ENCODE data around the gene RNASE13. TPM values are rescaled to one million over a fixed set of nuclear protein-coding genes. Genes with fewer than 3 reads are reported as not detected.

Gene RNASE13
- total RNA-seq, result not detected in 2 replicates

DNA sequence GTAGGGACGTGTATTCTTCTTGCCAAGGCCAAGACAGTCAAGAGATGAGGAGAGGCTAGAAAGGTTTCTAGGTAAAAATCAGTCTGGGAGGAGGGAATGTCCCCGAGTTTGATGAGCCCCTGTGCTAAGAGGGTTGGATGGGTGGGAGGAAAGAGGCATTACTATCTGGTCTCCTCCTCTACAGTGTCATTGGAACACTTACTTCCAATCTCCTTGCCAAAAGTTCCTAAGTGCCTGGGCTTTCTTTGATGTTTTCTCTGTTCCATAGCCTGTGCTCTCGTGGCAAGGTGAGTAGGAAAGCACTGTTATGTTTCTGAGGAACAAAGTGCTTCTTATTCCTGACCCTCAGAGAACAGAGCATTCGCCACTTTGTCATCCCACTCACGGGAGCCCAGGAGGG, at the start of gene RNASE13:
TSS of gene RNASE13 (minus strand) at position 101 of the 400 bp plus-strand sequence. CDS start 519 bp downstream, outside the sequence.
- DNase-seq (ENCODE audit: low read depth, low spot score), result no peak

DNA sequence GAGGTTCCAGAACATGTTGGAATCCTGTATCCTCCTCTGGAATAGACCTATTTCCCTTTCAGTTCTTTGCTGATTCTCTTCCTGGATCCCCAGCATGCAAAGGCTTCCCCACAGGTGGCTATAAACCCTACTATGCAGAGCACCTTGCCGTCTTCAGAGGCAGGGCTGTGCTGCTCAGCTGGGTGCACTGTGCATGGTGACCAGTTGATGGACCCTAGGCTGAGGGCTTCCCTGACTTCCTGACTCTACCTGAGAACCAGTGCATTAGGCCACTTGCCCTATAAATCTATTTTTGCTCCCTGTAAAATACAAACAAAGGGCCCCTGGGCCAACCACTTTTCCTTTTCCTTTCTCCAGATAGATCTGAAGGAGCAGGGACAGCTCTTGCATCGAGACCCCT, 49.8 kb upstream of the RNASE13 start:
- DNase-seq (ENCODE audit: low read depth, low spot score), result no peak

- DNase-seq (ENCODE audit: low read depth, low spot score), result no peak
Observed at GRCh38 chr14:21083565-21084325, 49.1 kb upstream of the RNASE13 start.

- DNase-seq (ENCODE audit: low read depth, low spot score), result no peak
Observed at GRCh38 chr14:21081521-21082142, 47.0 kb upstream of the RNASE13 start.

DNA sequence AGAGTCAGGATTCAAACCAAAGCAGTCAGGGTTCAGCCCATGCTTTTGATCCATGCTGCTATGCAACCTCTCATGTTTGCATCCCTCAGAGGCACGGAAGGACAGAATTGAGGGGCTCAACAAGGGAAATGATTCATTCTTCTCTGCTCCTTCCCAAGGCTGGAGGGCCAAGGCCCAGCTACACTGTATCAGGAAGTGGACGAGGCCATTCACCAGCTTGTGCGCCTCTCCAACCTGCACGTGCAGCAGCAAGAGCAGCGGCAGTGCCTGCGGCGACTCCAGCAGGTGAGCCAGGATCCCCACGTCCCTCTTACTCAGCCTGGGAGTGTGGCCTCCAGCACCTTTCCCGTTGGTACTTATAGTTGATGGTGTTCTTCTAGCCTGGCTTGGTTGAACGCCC, 44.1 kb upstream of the RNASE13 start:
- DNase-seq (ENCODE audit: low read depth, low spot score), result no peak

DNA sequence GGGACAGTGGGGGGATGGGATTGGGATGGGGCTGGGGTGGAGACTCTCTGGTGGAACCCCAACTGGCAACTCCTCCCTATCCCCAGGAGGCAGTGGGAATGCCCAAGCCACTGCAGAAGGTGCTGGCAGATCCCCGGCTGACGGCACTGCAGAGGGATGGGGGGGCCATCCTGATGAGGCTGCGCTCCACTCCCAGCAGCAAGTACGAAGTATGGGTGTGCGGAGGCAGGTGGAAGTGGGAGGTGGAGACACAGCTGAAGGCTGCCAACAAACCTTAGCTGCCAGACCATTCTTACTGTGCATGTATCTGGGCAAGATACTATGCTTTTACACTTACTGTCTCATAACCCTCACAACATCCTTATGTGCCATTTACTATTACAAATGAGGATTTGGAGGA, 43.7 kb upstream of the RNASE13 start:
- DNase-seq (ENCODE audit: low read depth, low spot score), result no peak

GRCh38 chr14:21077672-21078071, 43.1 kb upstream of the RNASE13 start:
- DNase-seq (ENCODE audit: low read depth, low spot score), result no peak

DNA sequence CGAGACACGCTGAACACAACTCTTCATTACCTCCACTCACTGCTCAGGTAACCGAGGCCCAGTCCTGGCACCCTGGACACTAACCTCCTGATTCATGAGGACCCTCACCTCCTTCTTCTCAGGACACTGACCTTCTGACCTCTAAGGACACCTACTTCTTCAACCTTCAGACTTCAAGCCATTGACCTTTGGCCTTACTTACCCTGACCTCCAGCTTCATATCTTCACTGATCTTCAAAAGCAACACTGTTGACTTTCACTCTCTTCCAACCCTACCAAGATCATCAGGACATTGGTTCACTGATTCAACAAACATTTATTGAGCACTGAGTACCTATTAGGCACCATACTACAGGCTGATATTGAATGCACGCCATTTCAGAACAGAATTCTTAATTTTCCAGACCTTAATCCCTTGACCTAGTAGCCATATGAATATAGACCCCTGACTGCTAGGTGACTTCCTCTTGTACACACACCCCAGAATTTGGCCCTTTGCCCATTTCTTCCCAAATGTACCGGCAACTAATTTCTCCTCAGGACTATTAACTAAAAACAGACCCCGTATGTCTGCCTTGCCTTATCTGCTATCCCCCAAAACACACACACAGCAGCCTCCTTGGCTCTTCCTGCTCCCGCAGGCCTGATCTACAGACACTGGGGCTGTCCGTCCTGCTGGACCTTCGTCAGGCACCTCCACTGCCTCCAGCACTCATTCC, 41.3 kb upstream of the RNASE13 start:
- no peak for DNase-seq (ENCODE audit: low read depth, low spot score)

DNA sequence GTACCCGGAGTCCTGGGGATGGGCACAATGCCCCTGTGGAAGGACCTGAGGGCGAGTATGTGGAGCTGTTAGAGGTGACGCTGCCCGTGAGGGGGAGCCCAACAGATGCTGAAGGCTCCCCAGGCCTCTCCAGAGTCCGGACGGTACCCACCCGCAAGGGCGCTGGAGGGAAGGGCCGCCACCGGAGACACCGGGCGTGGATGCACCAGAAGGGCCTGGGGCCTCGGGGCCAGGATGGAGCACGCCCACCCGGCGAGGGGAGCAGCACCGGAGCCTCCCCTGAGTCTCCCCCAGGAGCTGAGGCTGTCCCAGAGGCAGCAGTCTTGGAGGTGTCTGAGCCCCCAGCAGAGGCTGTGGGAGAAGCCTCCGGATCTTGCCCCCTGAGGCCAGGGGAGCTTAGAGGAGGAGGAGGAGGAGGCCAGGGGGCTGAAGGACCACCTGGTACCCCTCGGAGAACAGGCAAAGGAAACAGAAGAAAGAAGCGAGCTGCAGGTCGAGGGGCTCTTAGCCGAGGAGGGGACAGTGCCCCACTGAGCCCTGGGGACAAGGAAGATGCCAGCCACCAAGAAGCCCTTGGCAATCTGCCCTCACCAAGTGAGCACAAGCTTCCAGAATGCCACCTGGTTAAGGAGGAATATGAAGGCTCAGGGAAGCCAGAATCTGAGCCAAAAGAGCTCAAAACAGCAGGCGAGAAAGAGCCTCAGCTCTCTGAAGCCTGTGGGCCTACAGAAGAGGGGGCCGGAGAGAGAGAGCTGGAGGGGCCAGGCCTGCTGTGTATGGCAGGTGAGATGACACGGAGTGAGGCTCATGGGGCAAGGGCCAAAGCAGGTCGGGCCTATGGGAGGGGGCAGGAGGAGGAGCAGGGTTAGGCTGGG, 40.0 kb upstream of the RNASE13 start:
- DNase-seq (ENCODE audit: low read depth, low spot score), result no peak

GRCh38 chr14:21073921-21074320, 39.3 kb upstream of the RNASE13 start:
- DNase-seq (ENCODE audit: low read depth, low spot score), result no peak

DNA sequence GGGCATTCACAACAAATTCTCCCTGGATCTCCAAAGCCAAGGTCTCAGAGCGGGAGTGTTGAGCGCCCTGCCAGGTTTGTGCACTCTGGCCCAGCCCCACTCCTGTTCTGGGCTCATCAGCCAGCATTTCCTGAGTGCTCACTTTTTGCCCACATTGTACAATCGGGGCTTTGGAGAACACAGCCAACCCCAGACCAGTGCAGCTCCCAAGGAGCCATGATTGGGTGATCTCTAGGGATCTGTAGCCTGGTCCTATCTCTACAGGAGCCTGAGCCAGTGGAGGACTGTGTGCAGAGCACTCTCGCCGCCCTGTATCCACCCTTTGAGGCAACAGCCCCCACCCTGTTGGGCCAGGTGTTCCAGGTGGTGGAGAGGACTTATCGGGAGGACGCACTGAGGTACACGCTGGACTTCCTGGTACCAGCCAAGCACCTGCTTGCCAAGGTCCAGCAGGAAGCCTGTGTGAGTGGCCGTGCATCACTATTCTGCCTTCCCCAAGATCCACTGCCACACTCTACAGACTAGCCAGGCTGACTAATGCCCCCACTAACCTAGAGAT, 38.3 kb upstream of the RNASE13 start:
- no peak for DNase-seq (ENCODE audit: low read depth, low spot score)

DNA sequence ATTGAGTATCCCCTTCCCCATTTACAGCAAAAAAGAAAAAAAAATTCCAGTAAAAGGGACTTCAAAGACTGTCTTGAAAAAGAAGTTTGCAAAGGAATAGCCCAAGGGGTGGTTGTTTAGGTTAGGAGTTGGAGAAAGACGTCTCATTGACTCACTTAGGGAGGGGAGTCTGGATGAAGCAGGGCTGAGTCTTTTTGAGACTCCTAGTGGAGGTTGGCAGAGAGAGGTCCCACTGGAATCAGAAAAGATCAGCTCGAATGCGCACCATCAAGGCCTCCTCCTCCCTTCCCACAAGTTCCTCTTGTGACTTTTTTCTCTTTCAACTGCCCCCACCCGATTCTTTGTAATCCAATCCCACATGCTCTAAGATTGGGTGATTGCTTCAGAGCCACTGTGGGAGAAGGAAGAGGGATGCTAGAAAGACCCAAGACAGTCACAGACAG, 37.4 kb upstream of the RNASE13 start:
- no peak for DNase-seq (ENCODE audit: low read depth, low spot score)

DNA sequence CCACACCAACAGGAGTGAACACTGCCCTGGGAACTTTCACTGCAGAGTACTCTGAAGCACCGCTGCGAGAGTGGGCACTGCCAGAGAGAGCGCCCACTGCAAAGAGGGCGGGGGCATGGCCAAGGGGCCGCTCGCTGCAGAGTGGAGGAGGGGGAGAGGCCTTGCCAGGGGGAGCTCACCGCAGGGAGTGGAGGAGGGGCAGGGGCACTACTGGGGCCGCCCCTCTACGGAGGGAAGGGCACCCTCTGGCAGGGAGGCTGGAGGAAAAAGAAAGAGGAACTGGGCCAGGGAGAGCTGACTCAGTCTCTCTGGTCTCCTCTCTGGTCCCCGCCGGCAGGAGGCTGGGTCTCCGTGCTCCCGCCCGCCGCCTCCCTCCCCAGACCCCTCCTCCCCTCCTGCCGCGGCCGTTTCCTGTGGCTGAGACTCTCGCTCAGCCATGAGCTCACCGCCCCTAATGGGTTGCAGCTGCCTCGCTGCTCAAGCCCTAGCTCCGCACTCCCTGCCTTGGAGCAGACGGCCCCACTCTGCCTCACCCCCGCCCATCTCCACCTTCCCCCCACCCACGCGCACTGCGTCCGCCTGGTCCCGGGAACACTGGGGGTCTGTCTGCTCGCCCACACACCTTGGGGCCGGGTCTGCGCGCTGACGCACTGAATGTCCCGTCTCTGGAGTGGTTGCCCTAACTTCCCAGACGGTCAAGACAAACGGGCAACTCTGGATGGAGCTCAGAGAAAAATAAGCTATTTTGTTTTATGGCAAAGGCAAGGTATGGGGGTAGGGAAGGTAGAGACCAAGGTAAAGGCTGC, 36.8 kb upstream of the RNASE13 start:
- DNase-seq (ENCODE audit: low read depth, low spot score), result peak; percentile 29

DNA sequence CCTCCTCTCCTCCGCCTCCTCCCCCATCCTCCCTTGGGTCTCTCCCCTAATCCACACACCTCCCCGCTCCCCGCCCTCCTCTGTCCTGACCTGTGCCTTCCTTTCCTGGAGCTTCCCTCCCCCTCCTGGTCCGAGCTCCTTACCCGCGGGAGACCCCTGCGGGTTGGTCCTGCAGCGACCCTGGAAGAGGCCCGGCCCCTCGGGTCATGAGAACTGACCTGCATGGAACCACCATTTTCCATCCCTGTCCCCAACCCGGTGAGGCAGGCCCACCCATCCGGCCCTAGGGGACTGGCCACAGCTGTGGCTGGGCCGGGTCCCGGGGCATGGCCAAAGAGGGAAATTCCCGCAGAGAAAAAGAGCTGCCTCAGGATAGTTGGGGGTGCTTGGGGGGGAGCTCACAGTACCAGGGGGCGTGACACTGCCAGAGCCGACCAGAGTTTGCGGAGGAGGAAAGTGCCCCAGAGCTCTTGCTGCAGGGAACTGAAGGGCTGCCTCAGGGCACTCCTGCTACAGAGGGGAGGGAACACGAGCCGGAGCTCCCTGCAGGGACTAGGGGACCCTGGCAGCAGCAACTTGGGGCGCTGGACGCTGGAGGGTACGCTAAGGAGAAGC, 36.1 kb upstream of the RNASE13 start:
- DNase-seq (ENCODE audit: low read depth, low spot score), result no peak

- no peak for DNase-seq (ENCODE audit: low read depth, low spot score)
Observed at GRCh38 chr14:21070083-21070609, 35.5 kb upstream of the RNASE13 start, which contains the start of gene ARHGEF40. ARHGEF40 (plus strand) TSS chr14:21070304; CDS start chr14:21070397, 93 bp downstream.

DNA sequence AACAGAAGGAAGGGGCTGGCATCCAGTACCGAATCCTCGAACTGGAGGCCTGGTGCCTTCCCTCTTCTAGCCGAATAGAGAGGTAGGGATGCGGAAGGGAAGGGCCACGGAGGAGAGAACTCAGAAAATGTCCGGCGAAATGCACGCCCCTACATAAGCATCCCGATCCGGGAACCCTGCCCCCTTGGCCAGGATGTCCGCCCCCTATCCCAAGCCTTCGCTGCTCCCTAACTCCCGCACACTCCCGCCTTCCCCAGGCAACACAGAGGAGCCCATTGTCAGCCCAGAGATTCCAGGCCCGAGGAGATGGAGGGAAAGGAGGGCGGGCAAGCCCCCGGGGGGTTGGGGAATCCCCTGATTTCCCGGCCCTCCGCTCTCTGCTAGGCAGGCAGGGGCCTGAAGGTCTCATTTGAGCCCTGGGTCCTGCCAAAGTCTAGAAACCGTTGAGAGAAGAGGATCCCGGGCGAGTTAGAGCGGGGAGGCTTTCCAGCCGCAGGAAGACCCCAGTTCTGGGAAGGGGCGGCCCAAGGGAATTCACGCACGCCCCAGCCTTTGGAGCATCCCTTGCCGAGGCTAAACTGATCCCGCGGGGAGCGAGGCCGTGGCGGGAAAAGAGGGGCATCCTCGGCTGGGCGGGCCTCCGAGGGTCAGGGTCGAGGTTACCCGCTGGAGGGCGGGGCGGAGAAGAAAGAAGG, 34.9 kb upstream of the RNASE13 start:
- DNase-seq (ENCODE audit: low read depth, low spot score), result no peak

GRCh38 chr14:21068521-21069387, 34.1 kb upstream of the RNASE13 start:
- DNase-seq (ENCODE audit: low read depth, low spot score), result no peak

Measured in pulmonary artery endothelial cell (primary cell).